ENCODE measurements around the gene ST6GALNAC2.

ST6GALNAC2 gene

GRCh38 chr17:76599694-76600460 lies 14.2 kb upstream of the ST6GALNAC2 start:
- no peak for DNase-seq

- DNase-seq, result peak; percentile 81
Measured at GRCh38 chr17:76598004-76598439, 12.4 kb upstream of the ST6GALNAC2 start.

- peak; percentile 44 for DNase-seq
Measured at GRCh38 chr17:76597156-76598003, 11.7 kb upstream of the ST6GALNAC2 start.

GRCh38 chr17:76594690-76595089 lies 9.0 kb upstream of the ST6GALNAC2 start:
- DNase-seq, result no peak

- DNase-seq, result no peak
Measured at GRCh38 chr17:76593959-76594358, 8.3 kb upstream of the ST6GALNAC2 start.

GRCh38 chr17:76593384-76593826 lies 7.7 kb upstream of the ST6GALNAC2 start:
- DNase-seq, result peak; percentile 76

GRCh38 chr17:76588182-76588581 lies 2.5 kb upstream of the ST6GALNAC2 start:
- DNase-seq, result no peak

- peak; percentile 90 for DNase-seq
Measured at GRCh38 chr17:76586741-76587487, 1.3 kb upstream of the ST6GALNAC2 start.

- DNase-seq, result no peak
Measured at GRCh38 chr17:76585033-76585648, 519 bp downstream of the ST6GALNAC2 start.

- no peak for DNase-seq
Measured at GRCh38 chr17:76584427-76585032, 1.1 kb downstream of the ST6GALNAC2 start.

- DNase-seq, result peak; percentile 69
Measured at GRCh38 chr17:76582660-76583059, 3.0 kb downstream of the ST6GALNAC2 start.

GRCh38 chr17:76581515-76581914 lies 4.1 kb downstream of the ST6GALNAC2 start:
- no peak for DNase-seq

GRCh38 chr17:76579281-76579680 lies 6.4 kb downstream of the ST6GALNAC2 start:
- no peak for DNase-seq

GRCh38 chr17:76578376-76578775 lies 7.3 kb downstream of the ST6GALNAC2 start:
- no peak for DNase-seq

GRCh38 chr17:76577876-76578275 lies 7.8 kb downstream of the ST6GALNAC2 start:
- DNase-seq, result no peak

- no peak for DNase-seq
Measured at GRCh38 chr17:76576189-76576588, 9.5 kb downstream of the ST6GALNAC2 start.

- no peak for DNase-seq
Measured at GRCh38 chr17:76575570-76575969, 10.1 kb downstream of the ST6GALNAC2 start.

- no peak for DNase-seq
Measured at GRCh38 chr17:76574166-76574565, 11.5 kb downstream of the ST6GALNAC2 start.

- DNase-seq, result no peak
Measured at GRCh38 chr17:76573096-76573495, 12.6 kb downstream of the ST6GALNAC2 start.

GRCh38 chr17:76572201-76572910 lies 13.3 kb downstream of the ST6GALNAC2 start:
- no peak for DNase-seq

- DNase-seq, result no peak
Measured at GRCh38 chr17:76570877-76571471, 14.7 kb downstream of the ST6GALNAC2 start.
